GM21576 (cell line): ENCODE measurements around the gene NANOS3.

ENCODE experiments used
- ATAC-seq: cut with Tn5 transposase; IDR thresholded peaks from one replicate; pipeline ENCODE4 v1.9.1; 2021; ENCODE audit warnings: mild to moderate bottlenecking, moderate library complexity; ENCODE audit not compliant: unreplicated experiment

The NANOS3 gene

DNA sequence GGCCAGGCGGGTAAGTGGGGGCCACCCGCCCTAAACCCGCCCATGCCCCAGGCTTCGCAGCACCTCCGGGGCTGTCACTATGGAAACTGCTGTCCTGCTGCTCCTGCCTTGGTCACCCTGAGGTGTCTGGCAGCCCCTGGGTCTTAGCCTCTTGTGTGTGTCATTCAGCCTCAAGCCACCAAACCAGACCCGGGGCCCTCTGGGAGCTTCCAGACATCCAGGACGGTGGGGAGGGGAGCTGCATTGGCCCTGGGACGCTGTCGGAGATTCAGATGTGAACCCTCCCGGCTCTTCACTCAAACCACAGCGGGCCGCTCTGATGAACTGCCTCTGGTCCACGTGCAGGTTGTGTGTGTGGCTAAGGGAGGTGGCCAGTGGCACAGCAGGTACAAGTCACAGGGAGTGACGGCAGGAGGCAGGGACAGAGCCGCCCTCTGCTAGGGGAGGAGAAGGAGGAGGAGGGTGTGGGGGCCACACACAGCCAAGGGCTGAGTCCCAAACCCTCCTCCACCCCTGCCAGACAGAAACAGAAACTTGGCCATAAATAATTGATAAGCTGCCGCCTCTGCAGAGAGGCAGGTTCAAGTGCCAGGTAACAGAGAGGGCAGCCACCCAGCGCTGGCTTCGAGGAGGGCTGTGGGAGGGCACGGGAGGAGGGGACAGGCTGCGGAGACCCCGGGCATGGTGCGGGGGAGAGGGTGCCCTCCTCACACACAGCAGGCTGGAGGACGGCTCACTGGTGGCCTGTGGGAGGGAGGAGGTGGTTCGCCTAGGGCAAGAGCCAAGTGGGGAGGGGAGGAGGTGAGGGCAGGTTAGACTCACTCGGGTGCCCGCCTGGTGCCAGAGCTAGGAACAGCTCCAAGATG, 8.0 kb downstream of the NANOS3 start:
- ATAC-seq: no peak

GRCh38 chr19:13885826-13886365, 9.0 kb downstream of the NANOS3 start:
- no peak for ATAC-seq

GRCh38 chr19:13887018-13887436, 10.1 kb downstream of the NANOS3 start:
- no peak for ATAC-seq

GRCh38 chr19:13887517-13887916, 10.6 kb downstream of the NANOS3 start:
- no peak for ATAC-seq

GRCh38 chr19:13888281-13888680, 11.3 kb downstream of the NANOS3 start:
- ATAC-seq: no peak

DNA sequence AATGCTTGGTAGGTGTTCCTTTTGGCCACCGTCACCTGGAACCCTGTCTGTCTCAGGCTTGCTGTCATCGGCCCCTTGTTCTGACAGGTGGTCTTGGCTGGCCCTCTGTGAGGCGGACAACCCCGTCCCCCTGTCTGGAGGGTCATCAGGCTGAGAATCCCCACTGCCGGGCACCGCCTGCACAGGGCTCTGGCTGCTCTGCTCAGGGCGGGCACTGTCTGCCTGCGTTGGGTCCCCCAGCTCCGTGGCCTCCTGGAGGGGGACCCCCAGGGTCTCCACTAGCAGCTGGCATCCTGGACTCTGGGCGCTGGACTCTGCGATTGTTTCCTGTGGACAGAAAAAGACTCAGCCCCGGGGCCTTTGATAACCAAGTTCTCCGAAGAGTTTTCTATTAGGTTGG, 13.2 kb downstream of the NANOS3 start:
- no peak for ATAC-seq

- ATAC-seq: no peak
Observed at GRCh38 chr19:13892870-13893269, 15.9 kb downstream of the NANOS3 start.

GRCh38 chr19:13894552-13894951, 17.6 kb downstream of the NANOS3 start:
- no peak for ATAC-seq

- no peak for ATAC-seq
Observed at GRCh38 chr19:13896227-13896626, 19.3 kb downstream of the NANOS3 start.

DNA sequence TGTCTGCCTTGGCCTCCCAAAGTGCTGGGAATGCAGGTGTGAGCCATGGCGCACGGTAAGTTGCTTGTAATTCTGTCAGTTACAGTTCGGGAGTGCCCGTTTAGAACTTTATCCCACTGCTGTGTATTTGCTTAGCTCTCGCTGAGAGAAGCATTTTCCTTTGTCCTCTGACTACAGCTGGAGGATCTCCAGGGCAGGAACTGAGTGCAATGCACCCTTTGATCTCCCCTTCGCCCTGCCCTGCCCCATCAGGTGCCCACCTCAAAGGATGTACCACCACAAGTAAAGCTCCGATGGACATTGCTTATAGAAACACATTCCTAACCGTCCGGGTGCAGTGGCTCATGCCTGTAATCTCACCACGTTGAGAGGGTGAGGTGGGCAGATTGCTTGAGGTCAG, 22.5 kb downstream of the NANOS3 start:
- ATAC-seq: no peak

GRCh38 chr19:13899912-13900584, 23.1 kb downstream of the NANOS3 start:
- no peak for ATAC-seq

- ATAC-seq: no peak
Observed at GRCh38 chr19:13902993-13903555, 26.1 kb downstream of the NANOS3 start.

DNA sequence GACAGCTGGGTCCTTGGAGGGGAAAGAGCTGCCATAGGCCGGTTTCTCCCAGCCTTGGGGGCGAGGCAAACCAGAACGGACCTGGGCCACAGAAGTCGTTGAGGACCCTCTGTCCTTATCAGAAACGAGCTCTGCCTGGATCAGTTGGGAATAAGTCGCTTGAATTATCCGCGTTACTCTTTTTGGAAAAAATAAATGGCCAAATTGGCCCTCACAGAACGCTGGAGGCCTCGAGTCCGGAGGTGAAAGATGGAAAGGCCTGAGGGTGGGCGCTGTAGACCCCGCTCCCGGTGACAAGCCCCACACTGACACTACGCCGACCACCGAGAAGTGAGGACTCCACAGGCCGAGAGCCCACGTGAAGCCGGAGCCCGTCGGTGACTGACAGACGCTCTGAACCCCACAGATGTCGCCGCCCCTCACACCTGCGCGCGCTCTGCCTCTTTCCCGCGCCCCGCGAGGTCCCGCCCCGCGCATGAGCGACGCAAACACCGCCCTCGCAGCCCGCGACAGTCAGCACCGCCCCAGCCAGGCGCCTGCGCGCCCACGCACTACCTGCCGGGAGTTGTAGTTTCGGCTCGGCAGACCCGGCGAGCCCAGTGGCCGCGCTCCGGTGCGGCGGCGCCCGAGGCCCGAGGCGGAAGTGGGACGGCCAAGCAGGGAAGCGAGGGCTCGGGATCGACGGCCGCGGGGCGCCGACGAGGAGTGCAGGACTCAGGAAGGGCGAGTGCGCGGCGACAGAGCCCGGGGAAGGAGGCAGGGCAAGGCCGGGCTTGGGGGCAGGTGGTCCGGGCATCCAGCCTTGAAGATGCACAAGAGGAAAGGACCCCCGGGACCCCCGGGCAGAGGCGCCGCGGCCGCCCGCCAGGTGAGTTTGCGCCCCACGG, 28.9 kb downstream of the NANOS3 start, which contains the start of the genes BRME1 and CC2D1A:
TSS of gene BRME1 (minus strand) at position 484 of the 887 bp plus-strand sequence. CDS start 1,225 bp downstream, outside the sequence.
TSS of gene CC2D1A (plus strand) at position 568 of the 887 bp plus-strand sequence. CDS start at position 809, 241 bp downstream.
- peak; percentile 84 for ATAC-seq

GRCh38 chr19:13906521-13906904, 29.6 kb downstream of the NANOS3 start:
- ATAC-seq: no peak

DNA sequence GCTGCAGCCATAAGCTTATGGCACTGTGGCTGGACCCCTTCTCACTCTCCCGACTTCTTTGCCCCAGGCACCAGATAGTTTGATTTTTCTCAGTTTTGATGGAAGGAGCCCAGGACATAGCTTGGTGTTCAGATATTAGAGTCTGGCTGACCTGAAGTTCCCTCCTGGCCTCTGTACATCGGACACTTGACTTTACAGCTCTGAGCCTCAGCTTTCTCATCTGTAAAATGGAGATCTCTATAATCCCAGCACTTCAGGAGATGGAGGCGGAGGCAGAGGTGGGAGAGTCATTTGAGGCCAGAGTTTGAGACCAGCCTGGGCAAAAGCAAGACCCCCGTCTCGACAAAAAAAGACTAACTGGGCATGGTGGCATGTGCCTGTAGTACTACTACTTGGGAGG, 30.0 kb downstream of the NANOS3 start:
- no peak for ATAC-seq

GRCh38 chr19:13908674-13909073, 31.7 kb downstream of the NANOS3 start:
- ATAC-seq: no peak

DNA sequence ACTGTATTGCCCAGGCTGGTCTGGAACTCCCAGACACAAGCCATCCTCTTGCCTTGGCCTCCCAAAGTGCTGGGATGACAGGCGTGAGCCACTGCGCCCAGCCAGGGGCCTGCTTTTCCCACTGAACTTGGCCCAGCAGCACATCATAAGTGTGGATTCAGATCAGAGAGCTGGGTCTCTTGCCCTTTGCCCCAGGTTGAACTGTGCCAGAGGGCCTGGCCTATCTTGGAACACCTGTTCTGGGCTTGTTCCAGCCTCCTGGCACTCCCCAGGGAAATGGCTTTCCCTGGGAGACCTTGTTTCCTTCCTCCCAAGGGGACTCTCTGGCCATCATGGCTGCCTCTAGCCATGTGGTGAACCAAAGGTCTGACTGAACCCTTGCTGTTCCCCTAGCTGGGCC, 32.5 kb downstream of the NANOS3 start:
- ATAC-seq: no peak

GRCh38 chr19:13913352-13913751, 36.4 kb downstream of the NANOS3 start:
- ATAC-seq: no peak

GRCh38 chr19:13914777-13915176, 37.8 kb downstream of the NANOS3 start:
- no peak for ATAC-seq

GRCh38 chr19:13917888-13918406, 41.0 kb downstream of the NANOS3 start:
- ATAC-seq: no peak
